GM21423 (cell line): ENCODE measurements around the gene PLSCR1.
"Not testable (repeated sequence)": the region's sequence is repeated elsewhere in the genome, so short reads cannot be mapped to it uniquely, and the experiment has no call there.

Experiments used
- ATAC-seq: cut with Tn5 transposase; IDR thresholded peaks from one replicate; pipeline ENCODE4 v1.9.1; 2021; ENCODE audit warnings: mild to moderate bottlenecking, moderate library complexity; ENCODE audit not compliant: unreplicated experiment

Gene PLSCR1

DNA sequence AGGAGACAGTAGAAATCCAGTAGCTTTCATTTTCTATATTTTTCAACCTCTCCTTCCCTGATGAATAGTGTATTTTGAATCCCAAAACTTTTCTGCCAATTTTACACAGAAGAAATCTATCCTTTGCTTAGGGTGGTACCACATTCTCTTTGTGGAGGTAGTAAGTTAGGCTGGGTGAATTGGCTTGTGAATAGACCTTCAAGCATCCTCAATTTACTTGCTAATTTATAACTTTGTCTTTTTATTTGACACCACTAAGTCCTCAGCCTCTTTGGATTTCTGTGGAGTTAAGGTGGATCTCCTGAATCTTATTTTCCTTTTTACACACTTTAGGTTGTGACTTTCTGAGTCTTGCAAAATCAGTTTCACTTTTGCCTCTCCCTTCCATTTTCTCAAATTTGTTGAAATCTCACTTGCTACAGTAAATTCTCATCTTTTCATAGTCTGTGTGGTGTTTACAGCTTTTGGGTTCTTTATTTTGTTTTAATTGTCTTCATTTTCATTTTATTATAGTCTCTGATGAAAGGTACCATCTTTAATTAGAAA lies 5.7 kb upstream of the PLSCR1 start:
- no peak for ATAC-seq

- ATAC-seq = no peak
These were observed 2.9 kb upstream of the PLSCR1 start for GRCh38 chr3:146547235-146547835.

GRCh38 chr3:146546366-146546965 lies 2.1 kb upstream of the PLSCR1 start:
- ATAC-seq = no peak

DNA sequence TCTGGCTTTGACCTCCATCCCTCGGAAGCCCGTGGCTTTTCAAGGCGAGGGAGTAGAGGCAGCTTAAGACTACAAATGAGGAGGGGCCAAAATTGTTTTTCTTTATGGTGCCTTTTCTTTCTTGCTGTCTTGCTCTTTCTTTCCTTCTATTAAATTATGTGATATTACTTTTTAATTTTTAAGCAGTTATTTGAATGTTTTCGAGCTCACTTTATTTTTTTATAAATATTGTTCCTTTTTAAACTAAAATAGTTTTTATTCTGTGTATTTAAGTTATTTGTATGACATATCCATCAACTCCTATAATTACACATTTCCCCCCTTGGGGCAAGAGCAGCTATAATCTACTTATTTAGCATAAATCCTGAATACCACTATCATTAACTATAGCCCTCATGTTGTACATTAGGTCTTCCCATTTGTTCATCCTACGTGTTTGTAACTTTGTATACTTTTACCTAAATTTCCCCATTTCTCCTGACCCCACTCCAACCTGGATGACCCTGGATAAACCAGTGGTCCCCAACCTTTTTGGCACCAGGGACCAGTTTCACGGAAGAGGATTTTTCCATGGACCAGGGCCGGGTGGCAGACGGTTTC lies 622 bp upstream of the PLSCR1 start:
- no peak for ATAC-seq

DNA sequence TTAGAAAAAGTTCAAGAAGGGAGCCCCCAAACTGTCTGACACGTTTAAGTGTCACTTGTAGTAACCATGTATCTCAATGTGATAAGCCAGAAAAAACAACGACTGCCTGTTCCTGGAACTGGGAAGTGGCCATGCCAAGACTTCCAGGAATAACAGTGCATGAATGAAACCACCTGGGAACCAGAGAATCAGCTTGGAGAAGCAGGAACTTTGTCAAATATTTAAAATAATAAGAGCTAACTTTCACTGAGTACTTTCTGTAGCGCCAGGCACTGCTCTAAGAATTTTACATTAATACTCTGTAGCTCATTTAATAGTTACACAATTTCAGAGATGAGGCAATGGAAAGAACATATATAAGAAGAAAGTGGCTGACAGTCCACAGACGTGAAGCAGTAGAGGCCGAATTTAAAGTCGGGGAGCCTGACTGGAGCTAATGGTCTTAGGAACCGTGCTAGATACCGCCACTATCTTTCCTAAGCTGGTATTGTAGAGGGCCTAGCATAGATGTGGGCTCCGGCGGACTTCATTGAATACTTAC lies 876 bp downstream of the PLSCR1 start:
- peak; percentile 0 for ATAC-seq

- no peak for ATAC-seq
These were observed 1.4 kb downstream of the PLSCR1 start for GRCh38 chr3:146542978-146543377.

- ATAC-seq = no peak
These were observed 2.2 kb downstream of the PLSCR1 start for GRCh38 chr3:146542179-146542578.

DNA sequence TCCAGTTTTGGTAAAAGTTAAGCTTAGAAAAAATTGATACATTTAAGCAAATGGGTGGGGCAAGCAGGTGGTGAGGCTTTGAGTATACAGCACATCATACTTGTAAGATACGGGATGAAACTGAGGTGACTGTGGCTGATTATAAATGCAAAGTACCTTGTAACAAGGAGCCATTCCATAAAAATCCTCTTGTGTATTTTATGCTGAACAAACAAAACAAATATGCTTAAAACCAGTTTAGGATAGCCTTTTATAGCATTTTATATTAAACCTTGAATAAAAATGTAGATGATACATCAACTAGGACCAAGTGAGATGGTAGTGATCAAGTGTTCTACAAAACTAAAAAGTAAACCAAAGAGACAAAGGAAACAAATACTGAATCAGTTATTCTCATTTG lies 3.4 kb downstream of the PLSCR1 start:
- no peak for ATAC-seq

- no peak for ATAC-seq
These were observed 4.2 kb downstream of the PLSCR1 start for GRCh38 chr3:146540236-146540635.

GRCh38 chr3:146539315-146539714 lies 5.1 kb downstream of the PLSCR1 start:
- ATAC-seq = no peak

- ATAC-seq = no peak
These were observed 6.8 kb downstream of the PLSCR1 start for GRCh38 chr3:146537603-146538002.

GRCh38 chr3:146536681-146537080 lies 7.7 kb downstream of the PLSCR1 start:
- ATAC-seq = no peak

- no peak for ATAC-seq
These were observed 12.0 kb downstream of the PLSCR1 start for GRCh38 chr3:146532406-146532805.

GRCh38 chr3:146530609-146531008 lies 13.8 kb downstream of the PLSCR1 start:
- no peak for ATAC-seq

DNA sequence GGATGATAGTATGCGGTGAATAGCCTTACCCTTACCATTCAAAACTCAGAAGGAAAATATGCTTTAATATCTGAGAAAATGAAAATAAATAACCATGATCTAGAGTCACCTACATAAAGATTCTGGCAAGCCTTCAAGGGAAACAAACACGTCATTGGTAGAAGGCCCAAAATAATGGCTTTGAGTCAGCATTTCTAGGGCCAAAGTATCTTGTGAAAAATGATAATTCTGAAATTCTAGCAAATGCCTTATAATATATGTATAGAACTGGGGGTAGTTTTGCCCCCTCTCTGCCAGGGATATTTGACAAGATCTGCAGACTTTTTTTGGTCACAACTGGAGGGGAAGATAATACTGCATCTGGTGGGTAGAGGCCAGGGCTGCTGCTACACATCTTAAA lies 15.4 kb downstream of the PLSCR1 start:
- no peak for ATAC-seq

- no peak for ATAC-seq
These were observed 19.4 kb downstream of the PLSCR1 start for GRCh38 chr3:146524961-146525360.

DNA sequence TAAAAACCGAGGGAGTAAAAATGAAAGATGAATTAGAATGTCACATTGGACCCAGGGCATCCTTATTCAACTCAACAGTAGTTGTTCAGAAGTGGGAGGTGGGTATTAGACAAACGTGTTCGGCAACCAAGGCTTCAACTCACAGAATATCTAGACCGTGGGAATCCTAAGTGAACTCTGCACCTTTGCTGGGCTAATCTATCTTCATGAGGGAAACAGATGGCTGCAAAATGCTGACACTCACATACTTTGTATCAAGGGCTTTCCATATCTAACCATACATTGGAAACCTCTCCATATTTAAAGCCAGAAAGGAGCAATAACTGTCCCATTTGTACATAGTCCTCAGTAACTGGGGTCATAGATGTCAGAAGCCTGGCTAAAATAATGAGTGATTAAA lies 20.9 kb downstream of the PLSCR1 start:
- ATAC-seq = no peak

GRCh38 chr3:146522174-146523158 lies 21.9 kb downstream of the PLSCR1 start:
- not testable (repeated sequence) for ATAC-seq

DNA sequence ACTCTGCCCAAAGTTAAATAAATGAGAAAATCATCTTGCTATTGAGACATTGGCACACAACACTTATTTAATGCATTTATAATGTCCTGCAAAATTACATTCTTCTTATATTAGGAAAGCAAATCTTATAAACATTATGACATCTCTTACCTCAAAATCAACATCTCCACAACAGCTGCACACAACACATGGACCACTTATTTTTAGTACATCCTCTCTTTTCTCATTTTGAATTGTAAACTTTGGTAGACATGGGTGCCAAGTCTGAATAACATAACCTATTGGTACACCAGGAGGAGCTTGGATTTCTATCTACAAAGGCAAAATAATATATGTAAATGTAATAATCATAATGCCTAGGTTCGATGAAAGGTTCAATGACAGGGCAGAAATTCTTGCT lies 23.0 kb downstream of the PLSCR1 start:
- ATAC-seq = no peak

- no peak for ATAC-seq
These were observed 24.6 kb downstream of the PLSCR1 start for GRCh38 chr3:146519810-146520209.
